ENCODE results near the gene GNG7. TPM values are rescaled to one million over a fixed set of nuclear protein-coding genes. Genes with fewer than 3 reads are reported as not detected.

The GNG7 gene
- polyA plus RNA-seq, 1 experiment: 0.57 TPM

DNA sequence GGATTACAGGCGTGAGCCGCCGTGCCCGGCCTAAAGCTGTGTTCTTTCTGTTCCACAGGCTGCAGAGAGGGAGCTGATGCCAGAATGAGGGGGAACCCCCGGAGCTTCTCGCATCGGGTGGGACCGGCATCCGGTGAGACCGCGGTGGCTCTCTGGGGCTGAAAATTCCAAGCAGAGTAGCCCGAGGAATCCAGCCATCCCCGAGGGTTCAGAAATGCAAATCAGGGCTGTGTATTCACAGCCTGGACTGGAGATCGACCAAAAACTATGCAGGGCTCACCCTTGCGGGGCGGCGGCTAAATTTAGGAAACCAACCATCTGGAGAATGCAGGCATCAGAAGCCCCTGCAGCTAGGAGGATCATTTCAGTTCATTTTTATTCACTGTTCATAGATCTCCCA, 99.2 kb downstream of the GNG7 start:
- Histone ChIP-seq H3K27me3 (ENCODE audit: control insufficient read depth, insufficient read depth, low read length) (peaks cover 2% of the 10 kb centered on the region), H3K4me3 (ENCODE audit: low read depth, low read length) (peak overlapping the region; percentile 4; the same call in 1 of the 2 replicates), H3K9me3 (ENCODE audit: control insufficient read depth, insufficient read depth, low read length) (peaks cover 4% of the 10 kb centered on the region), H3K27ac (ENCODE audit: low read depth, low read length) (peak overlapping the region; percentile 68)
- TF ChIP-seq CTCF (IDR thresholded peaks at IDR 0.05; ENCODE audit: low read depth, low read length): no peak
- POLR2A ChIA-PET: interaction anchor here (1.2 to 7.5 kb wide), 5 partner anchors 10 to 176 kb away, joined by 3 to 167 read pairs (median 3); partner anchors contain the start of genes GADD45B and TIMM13
- DNase-seq (ENCODE audit: low read depth, low spot score): no peak
- CTCF ChIA-PET: interaction anchor here (0.6 to 1.1 kb wide), 2 partner anchors 11 to 17 kb away, joined by 4 to 5 read pairs; no protein-coding TSS in a partner anchor

DNA sequence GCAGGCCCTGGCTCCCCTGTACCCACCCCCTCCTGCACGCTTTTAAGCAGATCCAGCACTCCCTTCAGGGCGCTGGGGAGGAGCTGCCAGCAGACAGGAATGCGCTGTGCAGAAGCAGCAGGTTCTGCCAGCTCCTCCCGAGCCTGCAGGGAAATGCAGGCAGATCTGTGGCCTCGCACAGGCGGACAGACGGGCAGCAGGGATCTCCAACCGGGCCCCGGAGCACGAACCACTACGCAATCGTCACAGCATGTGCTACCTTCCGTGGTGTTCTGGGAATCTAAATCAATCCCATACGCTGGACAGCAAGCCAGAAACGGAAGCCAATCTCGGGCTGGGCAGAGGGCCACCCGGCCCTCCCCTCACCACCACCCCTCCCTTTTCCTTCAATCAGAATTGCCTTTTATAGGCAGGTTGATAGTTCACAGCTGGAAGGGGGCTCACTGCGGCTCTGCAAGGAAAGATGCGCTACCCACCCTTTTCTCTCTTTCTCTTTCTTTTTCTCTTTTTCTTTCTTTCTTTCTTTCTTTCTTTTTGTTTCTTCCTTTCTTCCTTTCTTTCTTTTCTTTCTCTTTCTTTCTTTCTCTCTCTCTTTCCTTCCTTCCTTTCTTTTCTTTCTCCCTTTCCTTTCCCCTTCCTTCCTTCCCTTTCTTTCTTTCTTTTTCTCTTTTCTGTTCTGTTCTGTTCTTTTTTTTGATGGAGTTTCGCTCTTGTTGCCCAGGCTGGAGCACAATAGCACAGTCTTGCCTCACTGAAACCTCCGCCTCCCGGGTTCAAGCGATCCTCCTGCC, 99.9 kb downstream of the GNG7 start:
- Histone ChIP-seq H3K27ac (ENCODE audit: low read depth, low read length) (peak overlapping the region; percentile 68), H3K9me3 (ENCODE audit: control insufficient read depth, insufficient read depth, low read length) (peaks cover 4% of the 10 kb centered on the region), H3K4me3 (ENCODE audit: low read depth, low read length) (peak overlapping the region; percentile 31), H3K27me3 (ENCODE audit: control insufficient read depth, insufficient read depth, low read length) (no peaks in the 10 kb centered on the region)
- ChIA-PET CTCF (interaction anchor here (1.0 to 1.1 kb wide), 2 partner anchors 9 to 11 kb away, joined by 4 read pairs; no protein-coding TSS in a partner anchor), POLR2A (interaction anchor here (0.6 to 7.5 kb wide), 8 partner anchors 9 to 175 kb away, joined by 3 to 167 read pairs (median 4); partner anchors contain the start of genes GADD45B and TIMM13)
- TF ChIP-seq CTCF (IDR thresholded peaks at IDR 0.05; ENCODE audit: low read depth, low read length): 0 out of 2 replicates have a peak, but pooled peaks have one; percentile 13
- DNase-seq (ENCODE audit: low read depth, low spot score): peak; percentile 80

- no peak for DNase-seq (ENCODE audit: low read depth, low spot score)
- TF ChIP-seq CTCF (IDR thresholded peaks at IDR 0.05; ENCODE audit: low read depth, low read length): no peak
- CTCF ChIA-PET: interaction anchor here (0.6 to 3.0 kb wide), 2 partner anchors 21 to 144 kb away, joined by 4 to 16 read pairs; no protein-coding TSS in a partner anchor
- Histone ChIP-seq H3K27ac (ENCODE audit: low read depth, low read length) (no peak overlapping the region), H3K4me3 (ENCODE audit: low read depth, low read length) (no peak overlapping the region), H3K9me3 (ENCODE audit: control insufficient read depth, insufficient read depth, low read length) (peaks cover 4% of the 10 kb centered on the region), H3K27me3 (ENCODE audit: control insufficient read depth, insufficient read depth, low read length) (no peaks in the 10 kb centered on the region)
- POLR2A ChIA-PET: interaction anchor here (1.1 to 7.5 kb wide), 2 partner anchors 61 to 124 kb away, joined by 4 to 167 read pairs; partner anchors contain the start of gene GADD45B
These were observed 101.3 kb downstream of the GNG7 start for GRCh38 chr19:2600914-2601870.

DNA sequence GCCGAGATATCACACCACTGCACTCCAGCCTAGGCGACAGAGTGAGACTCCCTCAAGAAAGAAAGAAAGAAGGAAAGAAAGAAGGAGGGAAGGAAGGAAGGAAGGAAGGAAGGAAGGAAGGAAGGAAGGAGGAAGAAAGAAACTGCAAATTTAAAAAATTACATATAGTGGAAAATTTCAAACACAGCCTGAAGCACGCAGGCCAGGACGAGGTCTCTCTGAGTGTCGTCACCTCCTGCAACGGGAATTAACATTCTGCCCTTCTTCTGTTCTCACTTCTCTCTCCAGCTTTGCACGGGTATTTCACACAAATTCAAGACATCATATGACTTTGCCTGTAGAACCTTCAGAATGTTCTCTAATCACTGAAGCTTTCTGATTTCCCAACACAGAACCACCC, 108.2 kb downstream of the GNG7 start:
- no peak for TF ChIP-seq CTCF (IDR thresholded peaks at IDR 0.05; ENCODE audit: low read depth, low read length)
- H3K4me3 ChIP-seq (ENCODE audit: low read depth, low read length): no peak overlapping the region
- no peaks in the 10 kb centered on the region; the same call in 1 of the 2 replicates for H3K9me3 ChIP-seq (ENCODE audit: control insufficient read depth, insufficient read depth, low read length)
- ChIA-PET POLR2A (no interaction called here), CTCF (interaction anchor here (1.0 kb wide), 1 partner anchor 15 kb away, joined by 4 read pairs; no protein-coding TSS in a partner anchor)
- H3K27ac ChIP-seq (ENCODE audit: low read depth, low read length): no peak overlapping the region
- H3K27me3 ChIP-seq (ENCODE audit: control insufficient read depth, insufficient read depth, low read length): no peaks in the 10 kb centered on the region
- no peak for DNase-seq (ENCODE audit: low read depth, low spot score)
